ENCODE data around the gene IRAK1BP1. TPM values are rescaled to one million over a fixed set of nuclear protein-coding genes. Genes with fewer than 3 reads are reported as not detected.
"Not testable (repeated sequence)": the region's sequence is repeated elsewhere in the genome, so short reads cannot be mapped to it uniquely, and the experiment has no call there.

The IRAK1BP1 gene
- total and polyA plus RNA-seq, 7 donors: 0.52 to 1.8 (median 0.92) TPM

DNA sequence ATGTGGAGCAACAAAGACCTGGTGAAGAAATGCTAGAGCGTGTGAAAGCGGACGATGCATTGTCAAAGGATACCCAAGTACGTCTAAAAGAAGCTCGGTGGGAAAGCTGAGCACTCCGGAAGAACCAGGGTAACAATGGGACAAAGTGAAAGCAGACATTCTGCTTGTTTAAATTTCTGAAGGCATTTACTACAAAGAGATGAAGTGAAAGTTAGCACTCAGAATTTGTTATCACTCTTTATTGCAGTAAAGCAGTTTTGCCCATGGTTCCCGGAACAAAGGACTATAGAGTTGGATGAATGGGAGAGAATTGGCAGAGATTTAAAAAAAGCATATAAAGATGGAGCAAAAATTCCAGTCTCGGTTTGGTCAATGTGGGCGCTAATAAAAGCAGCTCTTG, 12.8 kb upstream of the IRAK1BP1 start:
- Histone ChIP-seq H3K27ac (no peak overlapping the region), H3K36me3 (ENCODE audit: insufficient read depth in 1 of 2, low read depth in 1 of 2) (no peaks in the 10 kb centered on the region), H3K4me1 (no peaks in the 10 kb centered on the region), H3K27me3 (ENCODE audit: insufficient read depth in 3 of 3, low read length in 2 of 3) (no peaks in the 10 kb centered on the region), H3K4me3 (no peak overlapping the region), H3K9me3 (no peaks in the 10 kb centered on the region)
- DNase-seq (no peak), ATAC-seq (no peak)
- intact Hi-C loops (cut with DNase I): no loop called here
- WGBS, 3 donors: 85 to 89% (median 86%) methylated on average over 9 of the region's 9 CpGs
- TF ChIP-seq CTCF (IDR thresholded peaks at IDR 0.05): no peak

- DNase-seq; H3K27ac ChIP-seq; H3K4me1 ChIP-seq; H3K27me3 ChIP-seq (ENCODE audit: insufficient read depth in 3 of 3, low read length in 2 of 3); H3K36me3 ChIP-seq (ENCODE audit: insufficient read depth in 1 of 2, low read depth in 1 of 2); ATAC-seq; H3K9me3 ChIP-seq; H3K4me3 ChIP-seq; intact Hi-C loops (cut with DNase I): not testable (repeated sequence)
- 80 to 92% (median 89%) methylated on average over 7 of the region's 8 CpGs for WGBS, 3 donors
Measured at GRCh38 chr6:78858339-78858938, 8.9 kb upstream of the IRAK1BP1 start.

DNA sequence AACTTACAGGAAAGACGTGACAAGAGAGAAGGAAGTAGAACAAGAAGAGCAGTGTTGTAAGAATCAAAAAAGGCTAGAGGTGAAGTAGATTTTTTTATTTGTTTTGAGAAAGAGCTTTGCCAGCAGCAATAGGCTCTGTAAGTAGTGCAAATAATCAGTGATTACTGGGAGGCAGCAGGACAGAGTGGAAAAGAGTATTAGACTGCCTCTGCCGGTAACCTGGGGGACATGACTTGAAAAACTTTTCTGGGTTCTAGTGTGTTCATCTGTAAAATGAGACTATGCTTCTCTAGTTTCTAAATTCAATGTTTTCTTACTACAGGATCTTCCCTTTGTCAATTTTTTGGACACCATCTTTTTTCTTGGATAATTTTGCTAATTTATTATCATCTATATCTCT, 5.8 kb upstream of the IRAK1BP1 start:
- H3K27ac ChIP-seq: no peak overlapping the region
- H3K27me3 ChIP-seq (ENCODE audit: insufficient read depth in 3 of 3, low read length in 2 of 3): no peaks in the 10 kb centered on the region
- 75 to 85% (median 82%) methylated on average over 2 of the region's 2 CpGs for WGBS, 3 donors
- no peaks in the 10 kb centered on the region for H3K9me3 ChIP-seq
- no peak for DNase-seq
- no peaks in the 10 kb centered on the region for H3K4me1 ChIP-seq
- H3K4me3 ChIP-seq: no peak overlapping the region
- intact Hi-C loops (cut with DNase I): no loop called here
- TF ChIP-seq CTCF (IDR thresholded peaks at IDR 0.05): no peak
- H3K36me3 ChIP-seq (ENCODE audit: insufficient read depth in 1 of 2, low read depth in 1 of 2): no peaks in the 10 kb centered on the region
- ATAC-seq: no peak

- H3K36me3 ChIP-seq (ENCODE audit: insufficient read depth in 1 of 2, low read depth in 1 of 2): no peaks in the 10 kb centered on the region
- H3K27me3 ChIP-seq (ENCODE audit: insufficient read depth in 3 of 3, low read length in 2 of 3): no peaks in the 10 kb centered on the region
- intact Hi-C loops (cut with DNase I): no loop called here
- no peaks in the 10 kb centered on the region for H3K9me3 ChIP-seq
- no peak for ATAC-seq
- no peak overlapping the region for H3K4me3 ChIP-seq
- TF ChIP-seq CTCF (IDR thresholded peaks at IDR 0.05): no peak
- no peak overlapping the region for H3K27ac ChIP-seq
- WGBS, 3 donors: 57 to 68% (median 59%) methylated on average over 2 of the region's 2 CpGs
- no peaks in the 10 kb centered on the region for H3K4me1 ChIP-seq
- no peak for DNase-seq
Measured at GRCh38 chr6:78863576-78863975, 3.8 kb upstream of the IRAK1BP1 start.

- TF ChIP-seq CTCF (IDR thresholded peaks at IDR 0.05): no peak
- Histone ChIP-seq H3K27me3 (ENCODE audit: insufficient read depth in 3 of 3, low read length in 2 of 3) (no peaks in the 10 kb centered on the region), H3K4me3 (no peak overlapping the region), H3K36me3 (ENCODE audit: insufficient read depth in 1 of 2, low read depth in 1 of 2) (no peaks in the 10 kb centered on the region), H3K27ac (no peak overlapping the region), H3K9me3 (no peaks in the 10 kb centered on the region), H3K4me1 (no peaks in the 10 kb centered on the region)
- WGBS, 3 donors: 89 to 90% (median 90%) methylated on average over 5 of the region's 5 CpGs
- no peak for DNase-seq
- no peak for ATAC-seq
- intact Hi-C loops (cut with DNase I): no loop called here
Measured at GRCh38 chr6:78864957-78865356, 2.4 kb upstream of the IRAK1BP1 start.

Measured in psoas muscle (tissue), 8 donors.